ENCODE results near the gene ADAMTS12. TPM values are rescaled to one million over a fixed set of nuclear protein-coding genes. Genes with fewer than 3 reads are reported as not detected.
A peak's percentile ranks its signal among the peaks of the same experiment; 100 is the strongest.

ADAMTS12 gene
- total RNA-seq (2022) (1.2 TPM in 2 replicates), Bru-seq, nascent RNA (percentile 25 among the genes with signal in this experiment), BruChase-seq, experiment 1, labeled RNA remaining after a 6-hour chase (percentile 26 among the genes with signal in this experiment), BruChase-seq, experiment 2, labeled RNA remaining after a 2-hour chase (percentile 27 among the genes with signal in this experiment)
- long read RNA-seq = 0 reads

- DNase-seq = peak; percentile 14
- BruUV-seq (replicated peaks) = no TSS peak
- H3K4me3 Mint-ChIP-seq (ENCODE audit: low read depth, unreplicated experiment) = peak within 1 kb of the TSS; percentile 67
- TF ChIP-seq CTCF (IDR thresholded peaks at IDR 0.05; ENCODE audit: unreplicated experiment) = no peak
- no peak within 1 kb of the TSS for H3K27ac Mint-ChIP-seq (ENCODE audit: unreplicated experiment)
- H3K9me3 Mint-ChIP-seq (ENCODE audit: low read depth, unreplicated experiment) = peaks cover 6% of the 10 kb centered on the region
- peaks cover 5% of the 10 kb centered on the region for H3K36me3 Mint-ChIP-seq (ENCODE audit: insufficient read depth, unreplicated experiment)
- peaks cover 27% of the 10 kb centered on the region for H3K4me1 Mint-ChIP-seq (ENCODE audit: low read depth, unreplicated experiment)
- no peaks in the 10 kb centered on the region for H3K27me3 Mint-ChIP-seq (ENCODE audit: unreplicated experiment)
- CTCF ChIA-PET = interaction anchor here (0.6 to 0.8 kb wide), 2 partner anchors 10 to 101 kb away, joined by 3 read pairs; no protein-coding TSS in a partner anchor
- intact Hi-C loops (cut with micrococcal nuclease; ENCODE audit: unreplicated experiment) = loop anchor here (5.0 kb wide), 1 partner anchor 40 kb away; no protein-coding TSS in a partner anchor
Observed at GRCh38 chr5:33891788-33892619, at the start of gene ADAMTS12. Gene ADAMTS12 (minus strand): TSS chr5:33891990. CDS start chr5:33891856, 134 bp downstream.

GRCh38 chr5:33941090-33941489, 49.3 kb upstream of the ADAMTS12 start:
- no peak for TF ChIP-seq CTCF (IDR thresholded peaks at IDR 0.05; ENCODE audit: unreplicated experiment)
- no peak for DNase-seq
- no peaks in the 10 kb centered on the region for H3K4me1 Mint-ChIP-seq (ENCODE audit: low read depth, unreplicated experiment)
- H3K9me3 Mint-ChIP-seq (ENCODE audit: low read depth, unreplicated experiment) = no peaks in the 10 kb centered on the region
- BruUV-seq (replicated peaks) = no TSS peak
- no peaks in the 10 kb centered on the region for H3K36me3 Mint-ChIP-seq (ENCODE audit: insufficient read depth, unreplicated experiment)
- CTCF ChIA-PET = interaction anchor here (0.5 kb wide), 1 partner anchor 69 kb away, joined by 4 read pairs; no protein-coding TSS in a partner anchor
- no peak overlapping the region for H3K4me3 Mint-ChIP-seq (ENCODE audit: low read depth, unreplicated experiment)
- H3K27ac Mint-ChIP-seq (ENCODE audit: unreplicated experiment) = no peak overlapping the region
- intact Hi-C loops (cut with micrococcal nuclease; ENCODE audit: unreplicated experiment) = no loop called here
- peaks cover 72% of the 10 kb centered on the region for H3K27me3 Mint-ChIP-seq (ENCODE audit: unreplicated experiment)

GRCh38 chr5:33939556-33940262, 47.9 kb upstream of the ADAMTS12 start:
- BruUV-seq (replicated peaks) = no TSS peak
- Mint-ChIP-seq H3K27ac (ENCODE audit: unreplicated experiment) (no peak overlapping the region), H3K4me1 (ENCODE audit: low read depth, unreplicated experiment) (peaks cover under 1% of the 10 kb centered on the region), H3K36me3 (ENCODE audit: insufficient read depth, unreplicated experiment) (no peaks in the 10 kb centered on the region), H3K27me3 (ENCODE audit: unreplicated experiment) (peaks cover 61% of the 10 kb centered on the region), H3K4me3 (ENCODE audit: low read depth, unreplicated experiment) (no peak overlapping the region), H3K9me3 (ENCODE audit: low read depth, unreplicated experiment) (no peaks in the 10 kb centered on the region)
- CTCF ChIA-PET = no interaction called here
- no peak for TF ChIP-seq CTCF (IDR thresholded peaks at IDR 0.05; ENCODE audit: unreplicated experiment)
- DNase-seq = no peak
- intact Hi-C loops (cut with micrococcal nuclease; ENCODE audit: unreplicated experiment) = loop anchor here (10.0 kb wide), 2 partner anchors 175 to 355 kb away; no protein-coding TSS in a partner anchor

- no TSS peak for BruUV-seq (replicated peaks)
- Mint-ChIP-seq H3K27ac (ENCODE audit: unreplicated experiment) (no peak overlapping the region), H3K36me3 (ENCODE audit: insufficient read depth, unreplicated experiment) (no peaks in the 10 kb centered on the region), H3K4me3 (ENCODE audit: low read depth, unreplicated experiment) (no peak overlapping the region), H3K9me3 (ENCODE audit: low read depth, unreplicated experiment) (no peaks in the 10 kb centered on the region), H3K27me3 (ENCODE audit: unreplicated experiment) (peaks cover 56% of the 10 kb centered on the region), H3K4me1 (ENCODE audit: low read depth, unreplicated experiment) (peaks cover 9% of the 10 kb centered on the region)
- intact Hi-C loops (cut with micrococcal nuclease; ENCODE audit: unreplicated experiment) = loop anchor here (10.0 kb wide), 2 partner anchors 174 to 354 kb away; no protein-coding TSS in a partner anchor
- no peak for DNase-seq
- CTCF ChIA-PET = no interaction called here
- no peak for TF ChIP-seq CTCF (IDR thresholded peaks at IDR 0.05; ENCODE audit: unreplicated experiment)
Observed at GRCh38 chr5:33938881-33939280, 47.1 kb upstream of the ADAMTS12 start.

Data from Calu3 (cell line).